ENCODE data around the gene ZNF792.
"Not testable (repeated sequence)": the region's sequence is repeated elsewhere in the genome, so short reads cannot be mapped to it uniquely, and the experiment has no call there.

Gene ZNF792

GRCh38 chr19:34997071-34997617, 33.1 kb upstream of the ZNF792 start:
- no peak overlapping the region for H3K4me3 ChIP-seq (ENCODE audit: low read depth, low read length)
- in situ Hi-C loops (cut with HindIII; ENCODE audit: low sequenced_read_pairs): no loop called here
- TF ChIP-seq CTCF (IDR thresholded peaks at IDR 0.05; ENCODE audit: low read depth, low read length, missing control alignments): no peak
- DNase-seq (ENCODE audit: low read depth): no peak

GRCh38 chr19:34995551-34995950, 31.5 kb upstream of the ZNF792 start:
- H3K4me3 ChIP-seq (ENCODE audit: low read depth, low read length): no peak overlapping the region
- DNase-seq (ENCODE audit: low read depth): no peak
- TF ChIP-seq CTCF (IDR thresholded peaks at IDR 0.05; ENCODE audit: low read depth, low read length, missing control alignments): no peak
- in situ Hi-C loops (cut with HindIII; ENCODE audit: low sequenced_read_pairs): no loop called here

GRCh38 chr19:34994643-34995541, 30.9 kb upstream of the ZNF792 start:
- DNase-seq (ENCODE audit: low read depth): no peak
- in situ Hi-C loops (cut with HindIII; ENCODE audit: low sequenced_read_pairs): no loop called here
- no peak for TF ChIP-seq CTCF (IDR thresholded peaks at IDR 0.05; ENCODE audit: low read depth, low read length, missing control alignments)
- H3K4me3 ChIP-seq (ENCODE audit: low read depth, low read length): no peak overlapping the region

DNA sequence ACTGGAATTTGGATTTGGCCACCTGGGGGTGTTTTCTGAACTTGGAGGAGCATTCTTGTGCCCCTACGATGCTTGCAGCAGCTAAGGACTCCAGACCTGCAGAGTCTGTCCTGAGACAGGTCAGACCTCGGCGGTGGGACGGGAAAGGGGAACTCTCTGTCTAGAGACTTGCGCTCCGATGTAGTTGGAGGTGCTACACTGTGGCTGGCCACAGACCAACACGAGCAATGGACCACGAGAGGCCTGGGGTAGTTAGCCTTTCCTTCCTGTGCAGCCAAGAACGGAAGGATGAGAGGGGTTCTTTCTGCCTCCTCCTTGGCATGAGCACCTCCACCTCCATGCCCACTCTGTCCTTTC, 30.2 kb upstream of the ZNF792 start:
- no peak overlapping the region for H3K4me3 ChIP-seq (ENCODE audit: low read depth, low read length)
- no peak for TF ChIP-seq CTCF (IDR thresholded peaks at IDR 0.05; ENCODE audit: low read depth, low read length, missing control alignments)
- in situ Hi-C loops (cut with HindIII; ENCODE audit: low sequenced_read_pairs): no loop called here
- no peak for DNase-seq (ENCODE audit: low read depth)

GRCh38 chr19:34992582-34992981, 28.6 kb upstream of the ZNF792 start:
- H3K4me3 ChIP-seq (ENCODE audit: low read depth, low read length); in situ Hi-C loops (cut with HindIII; ENCODE audit: low sequenced_read_pairs); DNase-seq (ENCODE audit: low read depth): not testable (repeated sequence)

DNA sequence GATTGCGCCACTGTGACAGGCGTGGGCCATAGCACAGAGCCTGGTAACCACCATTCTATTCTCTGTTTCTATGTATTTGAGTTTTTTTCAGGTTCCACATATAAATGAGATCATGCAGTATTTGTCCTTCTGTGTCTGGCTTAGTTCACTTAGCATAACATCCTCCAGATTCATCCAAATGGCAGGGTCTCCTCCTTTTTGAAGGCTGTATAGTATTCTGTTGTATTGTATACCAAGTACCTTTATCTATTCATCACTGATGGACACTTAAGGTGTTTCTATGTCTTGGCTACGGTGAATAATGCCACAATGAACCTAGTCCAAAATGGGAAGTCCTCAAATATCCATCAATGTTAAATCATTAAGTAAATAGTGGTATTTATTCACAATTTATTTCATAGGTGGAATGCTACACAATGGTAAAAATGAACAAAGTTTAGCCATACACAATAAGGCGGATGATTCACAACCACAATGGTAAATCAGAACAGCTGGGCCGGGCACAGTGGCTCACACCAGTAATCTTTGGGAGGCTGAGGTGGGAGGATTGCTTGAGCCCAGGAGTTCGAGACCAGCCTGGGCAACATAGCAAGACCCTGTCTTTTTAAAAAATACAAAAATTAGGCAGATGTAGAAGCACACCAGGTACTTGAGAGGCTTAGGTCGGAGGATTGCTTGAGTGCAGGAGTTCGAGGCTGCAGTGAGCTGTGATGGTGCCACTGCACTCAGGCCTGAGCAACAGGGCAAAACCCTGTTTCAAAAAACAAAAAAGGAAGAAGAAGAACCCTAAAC, 27.7 kb upstream of the ZNF792 start:
- no peak overlapping the region for H3K4me3 ChIP-seq (ENCODE audit: low read depth, low read length)
- in situ Hi-C loops (cut with HindIII; ENCODE audit: low sequenced_read_pairs): no loop called here
- DNase-seq (ENCODE audit: low read depth): no peak
- no peak for TF ChIP-seq CTCF (IDR thresholded peaks at IDR 0.05; ENCODE audit: low read depth, low read length, missing control alignments)
